GM12878 (cell line): ENCODE data around the gene NEMP2.

ENCODE experiments used
- EP300 ChIP-seq, 2 experiments: fragments of 150-350 bp in 1 of 2; IDR thresholded peaks; 2 replicates each; pipeline ENCODE4 v1.6.1; 2011 to 2012; ENCODE audit warnings: low read depth in 2 of 2, low read length in 2 of 2, borderline replicate concordance in 1 of 2, improper control_type of control experiment in 1 of 2, inconsistent platforms in 1 of 2; ENCODE audit not compliant: control insufficient read depth in 1 of 2
- HCFC1 ChIP-seq: fragments of 150-350 bp; IDR thresholded peaks from 2 replicates; pipeline ENCODE4 v1.6.1; 2014; ENCODE audit warnings: low read length
- RFX5 ChIP-seq: IDR thresholded peaks from 2 replicates; pipeline ENCODE4 v1.6.1; 2011; ENCODE audit warnings: low read depth, low read length, improper control_type of control experiment
- ZZZ3 ChIP-seq: IDR thresholded peaks from 2 replicates; pipeline ENCODE4 v1.6.1; 2011; ENCODE audit warnings: low read depth; ENCODE audit not compliant: control insufficient read depth, insufficient read length
- TF ChIP-seq, protein P1 (sequence below): IDR thresholded peaks from 2 replicates; pipeline ENCODE4 v1.6.1; 2012; ENCODE audit warnings: mild to moderate bottlenecking, low read depth, low read length
- TF ChIP-seq, protein P2 (sequence below): IDR thresholded peaks from 2 replicates; pipeline ENCODE4 v1.6.1; 2012; ENCODE audit warnings: low read length, inconsistent platforms
- TF ChIP-seq, protein P3 (sequence below), 3 experiments: IDR thresholded peaks in 2 of 3; conservative IDR thresholded peaks in 1 of 3; 2 replicates each; pipeline ENCODE4 v1.5.1; 2011; ENCODE audit warnings: low read depth in 3 of 3, low read length in 3 of 3, mild to moderate bottlenecking in 3 of 3, control low read depth in 2 of 3, moderate library complexity in 2 of 3, inconsistent platforms in 1 of 3, mixed read lengths in 1 of 3; ENCODE audit not compliant: control insufficient read depth in 2 of 3, insufficient read depth in 1 of 3; ENCODE audit errors: extremely low read depth in 1 of 3

- TF ChIP-seq, protein P1, sequence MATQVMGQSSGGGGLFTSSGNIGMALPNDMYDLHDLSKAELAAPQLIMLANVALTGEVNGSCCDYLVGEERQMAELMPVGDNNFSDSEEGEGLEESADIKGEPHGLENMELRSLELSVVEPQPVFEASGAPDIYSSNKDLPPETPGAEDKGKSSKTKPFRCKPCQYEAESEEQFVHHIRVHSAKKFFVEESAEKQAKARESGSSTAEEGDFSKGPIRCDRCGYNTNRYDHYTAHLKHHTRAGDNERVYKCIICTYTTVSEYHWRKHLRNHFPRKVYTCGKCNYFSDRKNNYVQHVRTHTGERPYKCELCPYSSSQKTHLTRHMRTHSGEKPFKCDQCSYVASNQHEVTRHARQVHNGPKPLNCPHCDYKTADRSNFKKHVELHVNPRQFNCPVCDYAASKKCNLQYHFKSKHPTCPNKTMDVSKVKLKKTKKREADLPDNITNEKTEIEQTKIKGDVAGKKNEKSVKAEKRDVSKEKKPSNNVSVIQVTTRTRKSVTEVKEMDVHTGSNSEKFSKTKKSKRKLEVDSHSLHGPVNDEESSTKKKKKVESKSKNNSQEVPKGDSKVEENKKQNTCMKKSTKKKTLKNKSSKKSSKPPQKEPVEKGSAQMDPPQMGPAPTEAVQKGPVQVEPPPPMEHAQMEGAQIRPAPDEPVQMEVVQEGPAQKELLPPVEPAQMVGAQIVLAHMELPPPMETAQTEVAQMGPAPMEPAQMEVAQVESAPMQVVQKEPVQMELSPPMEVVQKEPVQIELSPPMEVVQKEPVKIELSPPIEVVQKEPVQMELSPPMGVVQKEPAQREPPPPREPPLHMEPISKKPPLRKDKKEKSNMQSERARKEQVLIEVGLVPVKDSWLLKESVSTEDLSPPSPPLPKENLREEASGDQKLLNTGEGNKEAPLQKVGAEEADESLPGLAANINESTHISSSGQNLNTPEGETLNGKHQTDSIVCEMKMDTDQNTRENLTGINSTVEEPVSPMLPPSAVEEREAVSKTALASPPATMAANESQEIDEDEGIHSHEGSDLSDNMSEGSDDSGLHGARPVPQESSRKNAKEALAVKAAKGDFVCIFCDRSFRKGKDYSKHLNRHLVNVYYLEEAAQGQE = no peak
- TF ChIP-seq EP300 (IDR thresholded peaks at IDR 0.05; ENCODE audit: borderline replicate concordance in 1 of 2, control insufficient read depth in 1 of 2, low read depth in 2 of 2, low read length in 2 of 2) (no peak), ZZZ3 (no peak), RFX5 (no peak), HCFC1 (no peak)
- TF ChIP-seq, protein P2, sequence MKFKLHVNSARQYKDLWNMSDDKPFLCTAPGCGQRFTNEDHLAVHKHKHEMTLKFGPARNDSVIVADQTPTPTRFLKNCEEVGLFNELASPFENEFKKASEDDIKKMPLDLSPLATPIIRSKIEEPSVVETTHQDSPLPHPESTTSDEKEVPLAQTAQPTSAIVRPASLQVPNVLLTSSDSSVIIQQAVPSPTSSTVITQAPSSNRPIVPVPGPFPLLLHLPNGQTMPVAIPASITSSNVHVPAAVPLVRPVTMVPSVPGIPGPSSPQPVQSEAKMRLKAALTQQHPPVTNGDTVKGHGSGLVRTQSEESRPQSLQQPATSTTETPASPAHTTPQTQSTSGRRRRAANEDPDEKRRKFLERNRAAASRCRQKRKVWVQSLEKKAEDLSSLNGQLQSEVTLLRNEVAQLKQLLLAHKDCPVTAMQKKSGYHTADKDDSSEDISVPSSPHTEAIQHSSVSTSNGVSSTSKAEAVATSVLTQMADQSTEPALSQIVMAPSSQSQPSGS = no peak
- TF ChIP-seq, protein P3, sequence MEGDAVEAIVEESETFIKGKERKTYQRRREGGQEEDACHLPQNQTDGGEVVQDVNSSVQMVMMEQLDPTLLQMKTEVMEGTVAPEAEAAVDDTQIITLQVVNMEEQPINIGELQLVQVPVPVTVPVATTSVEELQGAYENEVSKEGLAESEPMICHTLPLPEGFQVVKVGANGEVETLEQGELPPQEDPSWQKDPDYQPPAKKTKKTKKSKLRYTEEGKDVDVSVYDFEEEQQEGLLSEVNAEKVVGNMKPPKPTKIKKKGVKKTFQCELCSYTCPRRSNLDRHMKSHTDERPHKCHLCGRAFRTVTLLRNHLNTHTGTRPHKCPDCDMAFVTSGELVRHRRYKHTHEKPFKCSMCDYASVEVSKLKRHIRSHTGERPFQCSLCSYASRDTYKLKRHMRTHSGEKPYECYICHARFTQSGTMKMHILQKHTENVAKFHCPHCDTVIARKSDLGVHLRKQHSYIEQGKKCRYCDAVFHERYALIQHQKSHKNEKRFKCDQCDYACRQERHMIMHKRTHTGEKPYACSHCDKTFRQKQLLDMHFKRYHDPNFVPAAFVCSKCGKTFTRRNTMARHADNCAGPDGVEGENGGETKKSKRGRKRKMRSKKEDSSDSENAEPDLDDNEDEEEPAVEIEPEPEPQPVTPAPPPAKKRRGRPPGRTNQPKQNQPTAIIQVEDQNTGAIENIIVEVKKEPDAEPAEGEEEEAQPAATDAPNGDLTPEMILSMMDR (IDR thresholded peaks at IDR 0.05 in 2 of 3, conservative IDR thresholded peaks at IDR 0.05 in 1 of 3; ENCODE audit: control insufficient read depth in 2 of 3, extremely low read depth in 1 of 3, insufficient read depth in 1 of 3, low read depth in 3 of 3, low read length in 3 of 3) = no peak
Measured at GRCh38 chr2:190489475-190489874, 45.0 kb downstream of the NEMP2 start.
